Adrenal gland (tissue), 12 donors: ENCODE data around the gene DSCAML1. TPM values are rescaled to one million over a fixed set of nuclear protein-coding genes. Genes with fewer than 3 reads are reported as not detected.

Experiments used
- DNase-seq, 7 donors: peaks; one replicate each; pipeline ENCODE4 v3.0.0-alpha.2; 2019 to 2020
- H3K27ac ChIP-seq, 5 donors: fragments of 200-600 bp; sonication (generic) in 4 of 5; 1 replicate in 3 of 5; 2 replicates in 2 of 5; pipeline versions ENCODE4 v1.5.1 to v1.8.0; 2016 to 2020; ENCODE audit warnings: mild to moderate bottlenecking in 1 of 5
- H3K27me3 ChIP-seq: fragments of 200-600 bp; 2 replicates; pipeline ENCODE4 v1.8.0; 2021
- H3K36me3 ChIP-seq, 2 donors: fragments of 200-600 bp; replicated peaks in 1 of 2; 1 replicate in 1 of 2; 2 replicates in 1 of 2; pipeline versions ENCODE4 v1.5.1 to v1.8.0; 2018 to 2022
- H3K4me1 ChIP-seq, 2 donors: fragments of 200-600 bp; replicated peaks in 1 of 2; 1 replicate in 1 of 2; 2 replicates in 1 of 2; pipeline versions ENCODE4 v1.5.1 to v1.8.0; 2018 to 2021
- H3K4me3 ChIP-seq, 4 donors: fragments of 200-600 bp; sonication (generic) in 3 of 4; one replicate each; pipeline ENCODE4 v1.5.1; 2016 to 2018
- H3K9me3 ChIP-seq, 3 donors: fragments of 200-600 bp; sonication (generic) in 1 of 3; replicated peaks in 1 of 3; 1 replicate in 2 of 3; 2 replicates in 1 of 3; pipeline versions ENCODE4 v1.5.1 to v1.8.0; 2016 to 2021
- POLR2A ChIP-seq, 2 donors: fragments of 450-650 bp; IDR thresholded peaks; one replicate each; pipeline ENCODE4 v1.6.1; 2017; ENCODE audit warnings: antibody characterized with exemption in 2 of 2, mild to moderate bottlenecking in 2 of 2, moderate library complexity in 1 of 2
- WGBS, 4 donors: extraction: QIAGEN DNeasy Blood & Tissue Kit in 2 of 4; methylation state at CpG; one replicate each; pipeline versions ENCODE4 v1.1.5 to v1.1.7; 2013 to 2017; 5-methylcytosine and 5-hydroxymethylcytosine counted together
- intact Hi-C, 2 donors: fragments of 100-400 bp; cut with DNase I; formaldehyde crosslinking; loops; one replicate each; pipeline versions ENCODE4 v1.14.1 to v1.15.0; 2022 to 2023
- polyA plus RNA-seq, 3 donors: library from polyadenylated mRNA; stranded (reverse); fragments of 200-250 nt in 2 of 3; fragments of 350-450 nt in 1 of 3; fragmentation: Illumina TruSeq in 1 of 3; extraction: RNeasy Lipid Tissue Mini Kit (QIAGEN cat#74804) in 1 of 3; gene quantifications; one replicate each; pipeline ENCODE4 v1.2.3, GENCODE V29; 2013 to 2014
- total RNA-seq, 9 donors: library from RNA; depleted of rRNA in 4 of 9; stranded (reverse); fragments of >200 nt in 4 of 9; fragments of 120-200 nt in 1 of 9; fragmentation: NEBNext Ultra II Directional in 1 of 9; extraction: Animal tissue kit (Norgen Biotek cat#: 25700) in 1 of 9; gene quantifications; one replicate each; pipeline versions ENCODE4 v1.1.0 to v1.2.4, GENCODE V29; 2013 to 2023
- TF ChIP-seq, protein P1 (sequence below), 6 experiments: fragments of 450-650 bp in 4 of 6; fragments of 200-600 bp in 2 of 6; sonication (generic) in 1 of 6; IDR thresholded peaks; 1 replicate in 5 of 6; 2 replicates in 1 of 6; pipeline versions ENCODE4 v1.5.1 to v1.8.0; 2016 to 2021; ENCODE audit warnings: antibody characterized with exemption in 6 of 6, mild to moderate bottlenecking in 2 of 6, moderate library complexity in 1 of 6
- donor health status: healthy with polysubstance abuse.
- donor health status: Bipolar disorder and iron deficiency.
- donor health status: DM: yes; HTN: yes; CAD: no.
- donor health status: DM: no; HTN: no; CAD: no.
- donor health status: DM: no; HTN: no; CAD: no.
- donor health status: DM: yes; HTN: yes; CAD: no.

Gene DSCAML1
- total and polyA plus RNA-seq, 12 donors = 0.09 to 1.9 (median 0.55) TPM; not detected in 1

DNA sequence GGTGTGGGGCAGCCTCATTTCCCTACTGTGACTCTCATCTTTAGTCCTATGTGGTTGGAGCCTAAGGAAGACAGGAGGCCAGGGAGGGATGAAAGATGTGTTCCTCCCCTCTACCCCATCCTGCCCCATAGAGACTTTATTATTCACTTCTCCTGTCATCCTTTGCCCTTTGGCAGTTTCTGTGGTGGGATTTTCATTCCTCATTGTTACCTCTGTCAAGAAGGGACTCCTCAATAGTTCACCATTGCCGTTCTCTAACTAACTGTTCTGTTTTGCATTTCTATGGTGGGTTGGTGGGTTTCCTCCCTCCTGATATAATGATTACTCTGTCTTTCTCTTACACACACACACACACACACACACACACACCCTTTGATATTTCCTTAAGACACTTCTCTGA lies 202.3 kb downstream of the DSCAML1 start:
- no peaks in the 10 kb centered on the region for H3K36me3 ChIP-seq
- no peaks in the 10 kb centered on the region for H3K4me1 ChIP-seq
- 38 to 59% (median 48%) methylated on average over 1 of the region's 1 CpG for WGBS, 4 donors
- no peak overlapping the region for H3K27ac ChIP-seq
- DNase-seq = no peak
- no peak overlapping the region for H3K4me3 ChIP-seq
- intact Hi-C loops = no loop called here
- H3K9me3 ChIP-seq = no peaks in the 10 kb centered on the region
- no peaks in the 10 kb centered on the region for H3K27me3 ChIP-seq
- no peak for TF ChIP-seq POLR2A (IDR thresholded peaks at IDR 0.05)
- TF ChIP-seq, protein P1, sequence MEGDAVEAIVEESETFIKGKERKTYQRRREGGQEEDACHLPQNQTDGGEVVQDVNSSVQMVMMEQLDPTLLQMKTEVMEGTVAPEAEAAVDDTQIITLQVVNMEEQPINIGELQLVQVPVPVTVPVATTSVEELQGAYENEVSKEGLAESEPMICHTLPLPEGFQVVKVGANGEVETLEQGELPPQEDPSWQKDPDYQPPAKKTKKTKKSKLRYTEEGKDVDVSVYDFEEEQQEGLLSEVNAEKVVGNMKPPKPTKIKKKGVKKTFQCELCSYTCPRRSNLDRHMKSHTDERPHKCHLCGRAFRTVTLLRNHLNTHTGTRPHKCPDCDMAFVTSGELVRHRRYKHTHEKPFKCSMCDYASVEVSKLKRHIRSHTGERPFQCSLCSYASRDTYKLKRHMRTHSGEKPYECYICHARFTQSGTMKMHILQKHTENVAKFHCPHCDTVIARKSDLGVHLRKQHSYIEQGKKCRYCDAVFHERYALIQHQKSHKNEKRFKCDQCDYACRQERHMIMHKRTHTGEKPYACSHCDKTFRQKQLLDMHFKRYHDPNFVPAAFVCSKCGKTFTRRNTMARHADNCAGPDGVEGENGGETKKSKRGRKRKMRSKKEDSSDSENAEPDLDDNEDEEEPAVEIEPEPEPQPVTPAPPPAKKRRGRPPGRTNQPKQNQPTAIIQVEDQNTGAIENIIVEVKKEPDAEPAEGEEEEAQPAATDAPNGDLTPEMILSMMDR (IDR thresholded peaks at IDR 0.05) = no peak

DNA sequence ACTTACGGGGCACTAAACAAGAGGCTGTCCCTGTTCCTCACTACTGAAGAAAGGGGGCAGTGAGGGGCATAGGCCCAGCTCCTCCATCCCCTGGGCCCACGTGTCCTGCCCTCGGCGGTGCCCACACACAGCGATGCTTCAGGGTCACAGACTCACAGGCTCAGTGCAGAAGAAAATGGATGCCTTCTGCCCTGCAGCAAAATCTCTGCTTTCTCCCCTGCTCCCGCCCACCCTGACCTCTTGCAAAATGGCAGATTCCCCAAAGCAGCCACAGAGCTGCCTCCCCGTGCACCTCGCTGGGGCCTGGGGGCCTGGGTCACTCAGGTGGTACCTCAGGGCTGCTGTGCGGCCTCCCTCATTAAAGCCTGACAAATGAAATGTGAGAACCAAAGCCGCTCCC lies 204.0 kb downstream of the DSCAML1 start:
- H3K4me1 ChIP-seq = no peaks in the 10 kb centered on the region
- no peaks in the 10 kb centered on the region for H3K9me3 ChIP-seq
- H3K36me3 ChIP-seq = no peaks in the 10 kb centered on the region
- intact Hi-C loops = no loop called here
- TF ChIP-seq, protein P1 (IDR thresholded peaks at IDR 0.05) = no peak
- TF ChIP-seq POLR2A (IDR thresholded peaks at IDR 0.05) = no peak
- H3K4me3 ChIP-seq = no peak overlapping the region
- 79 to 83% (median 80%) methylated on average over 5 to 10 of the region's 10 CpGs for WGBS, 4 donors
- H3K27me3 ChIP-seq = no peaks in the 10 kb centered on the region
- H3K27ac ChIP-seq = no peak overlapping the region
- no peak for DNase-seq

DNA sequence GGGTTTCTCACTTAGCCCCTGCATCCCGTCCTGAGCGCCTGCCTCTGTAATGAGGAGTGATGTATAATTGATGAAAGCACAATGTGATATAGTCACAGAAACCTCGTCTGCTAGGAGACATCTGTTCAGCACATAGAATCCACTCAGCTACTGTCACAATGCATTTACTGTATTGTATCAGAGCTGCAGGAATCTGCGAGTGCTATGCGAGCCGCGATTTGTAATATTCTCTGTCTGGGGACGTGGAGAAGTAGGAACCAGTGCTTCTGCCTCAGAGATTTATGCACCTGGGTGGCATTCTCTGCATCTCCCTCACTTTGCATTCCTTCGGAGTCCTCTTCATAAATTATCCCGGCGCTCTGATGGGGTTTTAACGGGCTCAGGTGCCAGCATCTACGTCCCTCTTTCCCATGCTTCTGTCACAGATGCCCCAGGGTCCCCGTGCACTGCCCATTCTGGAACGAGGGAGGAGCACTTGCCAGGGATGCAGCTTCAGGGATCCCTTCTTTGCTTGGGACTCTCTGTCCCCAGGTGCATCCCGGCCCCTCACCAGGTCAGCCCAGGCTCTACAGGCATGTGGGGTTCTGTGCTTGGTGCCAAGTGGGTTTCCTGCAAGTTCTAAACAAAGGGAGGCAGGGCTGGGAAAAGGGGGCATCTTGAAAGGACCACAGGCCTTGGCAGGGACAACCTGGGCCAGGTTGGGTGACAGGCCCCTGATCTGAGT lies 205.5 kb downstream of the DSCAML1 start:
- H3K27ac ChIP-seq = no peak overlapping the region
- TF ChIP-seq POLR2A (IDR thresholded peaks at IDR 0.05) = no peak
- TF ChIP-seq, protein P1 (IDR thresholded peaks at IDR 0.05) = no peak
- no peaks in the 10 kb centered on the region for H3K36me3 ChIP-seq
- H3K4me3 ChIP-seq = no peak overlapping the region
- H3K9me3 ChIP-seq = no peaks in the 10 kb centered on the region
- WGBS, 4 donors = 48 to 64% (median 62%) methylated on average over 16 of the region's 16 CpGs
- DNase-seq = no peak
- intact Hi-C loops = no loop called here
- no peaks in the 10 kb centered on the region for H3K4me1 ChIP-seq
- H3K27me3 ChIP-seq = no peaks in the 10 kb centered on the region

DNA sequence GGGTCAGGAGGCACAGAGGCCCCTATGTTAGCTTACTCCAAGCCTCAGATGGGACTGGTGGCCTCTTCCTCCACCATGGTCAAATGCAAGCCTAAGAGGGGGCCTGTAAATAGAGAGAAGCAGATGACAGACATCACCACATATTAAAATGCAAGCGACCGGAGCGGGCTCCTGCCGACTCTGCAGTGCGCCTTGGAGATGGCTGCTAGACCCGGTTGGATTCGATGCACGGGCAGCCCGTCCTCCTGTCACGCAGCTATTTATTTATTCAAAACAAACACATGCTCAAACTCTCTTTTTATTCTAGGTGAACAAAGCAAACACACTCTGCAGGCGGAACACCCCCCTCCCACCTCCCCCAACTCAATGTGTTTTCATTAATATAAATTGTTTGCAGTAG lies 208.0 kb downstream of the DSCAML1 start:
- WGBS, 4 donors = 73 to 78% (median 78%) methylated on average over 11 of the region's 11 CpGs

More for the DNA sequence above, 208.0 kb downstream of the DSCAML1 start:
- Histone ChIP-seq H3K27me3 (no peaks in the 10 kb centered on the region), H3K27ac (no peak overlapping the region), H3K4me1 (no peaks in the 10 kb centered on the region), H3K9me3 (no peaks in the 10 kb centered on the region), H3K36me3 (no peaks in the 10 kb centered on the region), H3K4me3 (no peak overlapping the region)
- intact Hi-C loops = no loop called here
- DNase-seq = no peak
- no peak for TF ChIP-seq POLR2A (IDR thresholded peaks at IDR 0.05)
- TF ChIP-seq, protein P1 (IDR thresholded peaks at IDR 0.05) = no peak
